ENCODE results near the gene OR10A3. TPM values are rescaled to one million over a fixed set of nuclear protein-coding genes. Genes with fewer than 3 reads are reported as not detected.

The OR10A3 gene
- total and polyA plus RNA-seq, 2 donors from 2014 or later, result not detected

DNA sequence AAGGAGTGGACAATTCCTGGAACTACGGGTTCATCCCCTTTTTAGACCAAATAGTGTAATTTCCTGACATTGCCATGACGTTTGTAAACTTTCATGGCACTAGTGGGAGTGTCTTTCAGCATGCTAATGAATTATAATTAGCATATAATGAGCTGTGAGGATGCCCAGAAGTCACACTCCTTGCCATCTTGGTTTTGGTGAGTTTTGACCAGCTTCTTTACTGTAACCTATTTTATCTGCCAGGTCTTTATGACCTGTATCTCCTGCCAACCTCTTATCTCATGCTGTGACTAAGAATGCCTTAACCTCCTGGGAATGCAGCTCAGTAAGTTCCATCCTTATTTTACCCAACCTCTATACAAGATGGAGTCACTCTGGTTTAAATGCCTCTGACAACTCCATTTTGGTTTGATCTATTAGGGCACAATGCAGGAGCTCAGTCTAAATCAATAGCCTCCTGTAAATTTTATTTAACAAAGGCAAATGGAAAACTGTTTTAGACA, 31.2 kb downstream of the OR10A3 start:
- Histone ChIP-seq H3K9me3 (ENCODE audit: control insufficient read depth in 2 of 3, insufficient read depth in 1 of 3, low read length in 3 of 3) (no peaks in the 10 kb centered on the region), H3K4me3 (ENCODE audit: low read length in 3 of 3) (no peak overlapping the region), H3K27ac (ENCODE audit: low read depth in 2 of 2, low read length in 2 of 2) (no peak overlapping the region), H3K9ac (ENCODE audit: low read length in 3 of 3) (no peak overlapping the region), H3K4me1 (ENCODE audit: control insufficient read depth in 2 of 3, insufficient read depth in 2 of 3, low read depth in 1 of 3, low read length in 3 of 3) (no peaks in the 10 kb centered on the region), H3K36me3 (ENCODE audit: control insufficient read depth in 2 of 3, insufficient read depth in 3 of 3, low read length in 3 of 3) (no peaks in the 10 kb centered on the region), H3K27me3 (ENCODE audit: control insufficient read depth, insufficient read depth, low read length) (no peaks in the 10 kb centered on the region)
- DNase-seq, result no peak
- TF ChIP-seq CTCF (IDR thresholded peaks at IDR 0.05; ENCODE audit: borderline replicate concordance, extremely low read depth, insufficient read depth), result no peak
- intact Hi-C loops (cut with DNase I), result no loop called here
- no peak for FAIRE-seq

GRCh38 chr11:7909585-7910285, 31.8 kb downstream of the OR10A3 start:
- DNase-seq, result peak in 1 of 5 donors; percentile 50
- no peak overlapping the region for H3K27ac ChIP-seq (ENCODE audit: low read depth in 2 of 2, low read length in 2 of 2)
- H3K27me3 ChIP-seq (ENCODE audit: control insufficient read depth, insufficient read depth, low read length), result no peaks in the 10 kb centered on the region
- no peaks in the 10 kb centered on the region for H3K4me1 ChIP-seq (ENCODE audit: control insufficient read depth in 2 of 3, insufficient read depth in 2 of 3, low read depth in 1 of 3, low read length in 3 of 3)
- H3K9ac ChIP-seq (ENCODE audit: low read length in 3 of 3), result no peak overlapping the region
- no peak for FAIRE-seq
- H3K4me3 ChIP-seq (ENCODE audit: low read length in 3 of 3), result no peak overlapping the region
- H3K36me3 ChIP-seq (ENCODE audit: control insufficient read depth in 2 of 3, insufficient read depth in 3 of 3, low read length in 3 of 3), result no peaks in the 10 kb centered on the region
- no peak for TF ChIP-seq CTCF (IDR thresholded peaks at IDR 0.05; ENCODE audit: borderline replicate concordance, extremely low read depth, insufficient read depth)
- intact Hi-C loops (cut with DNase I), result no loop called here
- no peaks in the 10 kb centered on the region for H3K9me3 ChIP-seq (ENCODE audit: control insufficient read depth in 2 of 3, insufficient read depth in 1 of 3, low read length in 3 of 3)

DNA sequence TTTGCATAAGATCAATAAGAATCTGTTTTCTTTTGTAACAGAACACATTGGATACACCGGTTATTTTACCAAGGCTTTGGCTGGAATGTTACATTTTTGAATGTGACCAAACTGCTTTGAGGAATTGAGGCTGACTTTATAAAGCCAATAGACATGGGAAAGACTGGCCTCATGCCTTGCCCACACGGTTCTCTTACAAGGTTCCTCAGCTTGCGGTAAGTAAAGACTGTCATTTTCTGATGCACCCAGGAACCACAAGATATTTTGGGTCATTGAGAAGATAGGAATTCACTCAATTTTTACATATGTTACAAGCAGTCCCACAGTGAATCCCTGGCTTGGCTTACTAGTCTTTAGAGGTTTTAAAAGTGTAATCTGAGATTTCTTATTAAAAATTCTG, 34.4 kb downstream of the OR10A3 start:
- no peaks in the 10 kb centered on the region for H3K4me1 ChIP-seq (ENCODE audit: control insufficient read depth in 2 of 3, insufficient read depth in 2 of 3, low read depth in 1 of 3, low read length in 3 of 3)
- no peaks in the 10 kb centered on the region for H3K9me3 ChIP-seq (ENCODE audit: control insufficient read depth in 2 of 3, insufficient read depth in 1 of 3, low read length in 3 of 3)
- no peak overlapping the region for H3K9ac ChIP-seq (ENCODE audit: low read length in 3 of 3)
- H3K27me3 ChIP-seq (ENCODE audit: control insufficient read depth, insufficient read depth, low read length), result no peaks in the 10 kb centered on the region
- no peak overlapping the region for H3K4me3 ChIP-seq (ENCODE audit: low read length in 3 of 3)
- intact Hi-C loops (cut with DNase I), result no loop called here
- DNase-seq (no peak), FAIRE-seq (no peak)
- no peaks in the 10 kb centered on the region for H3K36me3 ChIP-seq (ENCODE audit: control insufficient read depth in 2 of 3, insufficient read depth in 3 of 3, low read length in 3 of 3)
- TF ChIP-seq CTCF (IDR thresholded peaks at IDR 0.05; ENCODE audit: borderline replicate concordance, extremely low read depth, insufficient read depth), result no peak
- H3K27ac ChIP-seq (ENCODE audit: low read depth in 2 of 2, low read length in 2 of 2), result no peak overlapping the region

Data from kidney (tissue), 14 donors.